MM.1S (cell line): ENCODE results near the gene CNTNAP2.

Source experiments
- DNase-seq: peaks from one replicate; pipeline ENCODE4 v3.0.0-alpha.2; 2015
- H2AFZ ChIP-seq: fragments of 300-600 bp; sonication (generic); 2 replicates; pipeline ENCODE4 v1.6.0; 2016; ENCODE audit warnings: antibody characterized with exemption, low read length
- H3F3A ChIP-seq: fragments of 300-600 bp; sonication (generic); 2 replicates; pipeline ENCODE4 v1.6.1; 2016; ENCODE audit warnings: mild to moderate bottlenecking, antibody characterized with exemption, low read length, moderate library complexity, mixed read lengths; ENCODE audit not compliant: insufficient read depth
- H3K27ac ChIP-seq: fragments of 300-600 bp; sonication (generic); 2 replicates; pipeline ENCODE4 v1.5.1; 2016; ENCODE audit warnings: mild to moderate bottlenecking, low read length
- H3K27me3 ChIP-seq: fragments of 300-600 bp; sonication (generic); replicated peaks from 2 replicates; pipeline ENCODE4 v1.6.0; 2016; ENCODE audit warnings: low read length; ENCODE audit not compliant: insufficient read depth
- H3K36me3 ChIP-seq: fragments of 300-600 bp; sonication (generic); replicated peaks from 2 replicates; pipeline ENCODE4 v1.6.1; 2016; ENCODE audit warnings: mild to moderate bottlenecking, low read length, mixed read lengths; ENCODE audit not compliant: insufficient read depth
- H3K4me1 ChIP-seq: fragments of 300-600 bp; sonication (generic); 2 replicates; pipeline ENCODE4 v1.6.1; 2016; ENCODE audit warnings: low read length, mixed read lengths
- H3K4me2 ChIP-seq: fragments of 300-600 bp; sonication (generic); 2 replicates; pipeline ENCODE4 v1.6.0; 2016; ENCODE audit warnings: low read depth, low read length
- H3K4me3 ChIP-seq: fragments of 300-600 bp; sonication (generic); 2 replicates; pipeline ENCODE4 v1.5.1; 2016; ENCODE audit warnings: low read length, mixed read lengths
- H3K79me2 ChIP-seq: fragments of 300-600 bp; sonication (generic); 2 replicates; pipeline ENCODE4 v1.6.1; 2016; ENCODE audit warnings: mixed run types, low read length, mixed read lengths
- H3K9ac ChIP-seq: fragments of 300-600 bp; sonication (generic); 2 replicates; pipeline ENCODE4 v1.6.1; 2016; ENCODE audit warnings: low read length, mixed read lengths
- H3K9me2 ChIP-seq: fragments of 300-600 bp; sonication (generic); replicated peaks from 2 replicates; pipeline ENCODE4 v1.6.1; 2016; ENCODE audit warnings: mild to moderate bottlenecking, low read length, mixed read lengths; ENCODE audit not compliant: insufficient read depth
- H3K9me3 ChIP-seq: fragments of 300-600 bp; sonication (generic); replicated peaks from 2 replicates; pipeline ENCODE4 v1.6.1; 2016; ENCODE audit warnings: mild to moderate bottlenecking, low read length, mixed read lengths; ENCODE audit not compliant: insufficient read depth
- H4K20me1 ChIP-seq: fragments of 300-600 bp; sonication (generic); 2 replicates; pipeline ENCODE4 v1.6.1; 2016; ENCODE audit warnings: mild to moderate bottlenecking, low read length, moderate library complexity, mixed read lengths; ENCODE audit not compliant: insufficient read depth
- CTCF ChIP-seq: fragments of 300-600 bp; sonication (generic); IDR thresholded peaks from 2 replicates; pipeline ENCODE4 v1.5.1; 2016; ENCODE audit warnings: antibody characterized with exemption, low read length, mixed read lengths
- EZH2 ChIP-seq: fragments of 300-600 bp; sonication (generic); optimal IDR thresholded peaks from 2 replicates; pipeline ENCODE3; 2017; ENCODE audit warnings: low read depth, mild to moderate bottlenecking, antibody characterized with exemption, low read length, mixed read lengths
- EZH2phosphoT487 ChIP-seq: fragments of 300-600 bp; sonication (generic); IDR thresholded peaks from 2 replicates; pipeline ENCODE4 v1.6.1; 2018; ENCODE audit warnings: antibody characterized with exemption, low read length

The CNTNAP2 gene

GRCh38 chr7:147231275-147231674 lies 1114.7 kb downstream of the CNTNAP2 start:
- TF ChIP-seq EZH2phosphoT487 (no peak), EZH2 (no peak), CTCF (no peak)
- Histone ChIP-seq H3K36me3 (no peaks in the 10 kb centered on the region), H3K9me2 (no peaks in the 10 kb centered on the region), H3K27me3 (no peaks in the 10 kb centered on the region), H3K27ac (no peak overlapping the region), H3K79me2 (no peaks in the 10 kb centered on the region), H2AFZ (no peak overlapping the region), H3K4me1 (no peaks in the 10 kb centered on the region), H3K9me3 (no peaks in the 10 kb centered on the region), H4K20me1 (no peaks in the 10 kb centered on the region), H3K4me3 (no peak overlapping the region), H3K9ac (no peak overlapping the region), H3K4me2 (no peak overlapping the region), H3F3A (no peaks in the 10 kb centered on the region)
- DNase-seq = no peak

- TF ChIP-seq EZH2 = no peak
- TF ChIP-seq CTCF = no peak
- no peak for TF ChIP-seq EZH2phosphoT487
- no peak overlapping the region for H3K4me3 ChIP-seq
Measured at GRCh38 chr7:147235645-147236382, 1119.2 kb downstream of the CNTNAP2 start.

GRCh38 chr7:147240468-147240867 lies 1123.9 kb downstream of the CNTNAP2 start:
- no peak for DNase-seq
- Histone ChIP-seq H3K9ac (no peak overlapping the region), H3K4me1 (no peaks in the 10 kb centered on the region), H3K27me3 (no peaks in the 10 kb centered on the region), H3K9me2 (no peaks in the 10 kb centered on the region), H3K4me3 (no peak overlapping the region), H3K36me3 (no peaks in the 10 kb centered on the region), H3F3A (no peaks in the 10 kb centered on the region), H2AFZ (no peak overlapping the region), H3K4me2 (no peak overlapping the region), H3K27ac (no peak overlapping the region), H3K79me2 (no peaks in the 10 kb centered on the region), H4K20me1 (no peaks in the 10 kb centered on the region), H3K9me3 (no peaks in the 10 kb centered on the region)
- TF ChIP-seq CTCF (no peak), EZH2 (no peak), EZH2phosphoT487 (no peak)

More at GRCh38 chr7:147235645-147236382, 1119.2 kb downstream of the CNTNAP2 start:
- Histone ChIP-seq H3K27me3 (no peaks in the 10 kb centered on the region), H3K27ac (no peak overlapping the region), H3K9me3 (no peaks in the 10 kb centered on the region), H3K79me2 (no peaks in the 10 kb centered on the region), H2AFZ (no peak overlapping the region), H3K36me3 (no peaks in the 10 kb centered on the region), H4K20me1 (no peaks in the 10 kb centered on the region), H3K4me1 (no peaks in the 10 kb centered on the region), H3K4me2 (no peak overlapping the region), H3K9me2 (no peaks in the 10 kb centered on the region), H3F3A (no peaks in the 10 kb centered on the region), H3K9ac (no peak overlapping the region)
- no peak for DNase-seq
